Peyer's patch (tissue), 4 donors: ENCODE data around the gene GYS1. TPM values are rescaled to one million over a fixed set of nuclear protein-coding genes. Genes with fewer than 3 reads are reported as not detected.

Experiments
- DNase-seq, 3 donors: peaks; one replicate each; pipeline ENCODE4 v3.0.0-alpha.2; 2017 to 2019
- H3K27ac ChIP-seq, 4 donors: fragments of 200-600 bp; sonication (generic); one replicate each; pipeline ENCODE4 v1.5.1; 2016 to 2019
- H3K27me3 ChIP-seq, 2 donors: fragments of 200-600 bp; sonication (generic); one replicate each; pipeline ENCODE4 v1.5.1; 2019
- H3K36me3 ChIP-seq, 3 donors: fragments of 200-600 bp; sonication (generic); one replicate each; pipeline ENCODE4 v1.5.1; 2016 to 2019
- H3K4me1 ChIP-seq, 4 donors: fragments of 200-600 bp; sonication (generic); one replicate each; pipeline ENCODE4 v1.5.1; 2016 to 2019
- H3K4me3 ChIP-seq, 4 donors: fragments of 200-600 bp; sonication (generic); 1 replicate in 3 of 4; 2 replicates in 1 of 4; pipeline ENCODE4 v1.5.1; 2016 to 2019; ENCODE audit warnings: mild to moderate bottlenecking in 1 of 4
- H3K9me3 ChIP-seq, 4 donors: fragments of 200-600 bp; sonication (generic); one replicate each; pipeline ENCODE4 v1.5.1; 2016 to 2019; ENCODE audit warnings: mild to moderate bottlenecking in 1 of 4
- CTCF ChIP-seq, 6 experiments: fragments of 450-650 bp in 4 of 6; fragments of 200-600 bp in 2 of 6; sonication (generic) in 1 of 6; IDR thresholded peaks; one replicate each; pipeline ENCODE4 v1.5.1; 2017 to 2019; ENCODE audit warnings: antibody characterized with exemption in 6 of 6, mild to moderate bottlenecking in 3 of 6, moderate library complexity in 1 of 6
- POLR2A ChIP-seq, 2 donors: fragments of 450-650 bp; IDR thresholded peaks; one replicate each; pipeline ENCODE4 v1.5.1; 2017; ENCODE audit warnings: antibody characterized with exemption in 2 of 2, mild to moderate bottlenecking in 2 of 2, moderate library complexity in 2 of 2
- total RNA-seq, 4 donors: library from RNA; depleted of rRNA; stranded (reverse); fragments of >200 nt; gene quantifications; one replicate each; pipeline ENCODE4 v1.1.0, GENCODE V29; 2016

The GYS1 gene
- total RNA-seq, 4 donors from 2014 or later: 24.8 to 61.8 (median 44.0) TPM

- Histone ChIP-seq H3K9me3 (no peaks in the 10 kb centered on the region), H3K27me3 (no peaks in the 10 kb centered on the region), H3K4me3 (no peak overlapping the region), H3K27ac (no peak overlapping the region), H3K4me1 (peaks cover 0 to 10% (median 0%) of the 10 kb centered on the region in 4 donors), H3K36me3 (peaks cover 0 to 56% (median 0%) of the 10 kb centered on the region in 3 donors)
- DNase-seq: no peak
- no peak for TF ChIP-seq POLR2A (IDR thresholded peaks at IDR 0.05)
Measured at GRCh38 chr19:48986211-48986610, 6.9 kb downstream of the GYS1 start.

GRCh38 chr19:48985711-48986110 is 7.4 kb downstream of the GYS1 start:
- no peaks in the 10 kb centered on the region for H3K9me3 ChIP-seq
- peaks cover 0 to 57% (median 0%) of the 10 kb centered on the region in 3 donors for H3K36me3 ChIP-seq
- no peak for DNase-seq
- TF ChIP-seq CTCF (IDR thresholded peaks at IDR 0.05) (no peak), POLR2A (IDR thresholded peaks at IDR 0.05) (no peak)
- H3K27ac ChIP-seq: no peak overlapping the region
- H3K4me3 ChIP-seq: no peak overlapping the region
- H3K4me1 ChIP-seq: peaks cover 0 to 5% (median 0%) of the 10 kb centered on the region in 4 donors
- H3K27me3 ChIP-seq: no peaks in the 10 kb centered on the region

- H3K4me1 ChIP-seq: no peaks in the 10 kb centered on the region
- H3K4me3 ChIP-seq: no peak overlapping the region
- H3K27ac ChIP-seq: no peak overlapping the region
- DNase-seq: no peak
- no peak for TF ChIP-seq POLR2A (IDR thresholded peaks at IDR 0.05)
- no peak for TF ChIP-seq CTCF (IDR thresholded peaks at IDR 0.05)
- H3K9me3 ChIP-seq: no peaks in the 10 kb centered on the region
- H3K36me3 ChIP-seq: peaks cover 0 to 54% (median 0%) of the 10 kb centered on the region in 3 donors
- H3K27me3 ChIP-seq: no peaks in the 10 kb centered on the region
Measured at GRCh38 chr19:48982280-48982679, 10.8 kb downstream of the GYS1 start.

GRCh38 chr19:48977061-48977460 is 16.0 kb downstream of the GYS1 start:
- Histone ChIP-seq H3K9me3 (no peaks in the 10 kb centered on the region), H3K27ac (no peak overlapping the region), H3K27me3 (no peaks in the 10 kb centered on the region), H3K4me3 (no peak overlapping the region), H3K4me1 (no peaks in the 10 kb centered on the region), H3K36me3 (peaks cover 0 to 63% (median 0%) of the 10 kb centered on the region in 3 donors)
- TF ChIP-seq CTCF (IDR thresholded peaks at IDR 0.05): no peak
- TF ChIP-seq POLR2A (IDR thresholded peaks at IDR 0.05): no peak
- no peak for DNase-seq

GRCh38 chr19:48975947-48976847 is 16.9 kb downstream of the GYS1 start:
- no peaks in the 10 kb centered on the region for H3K27me3 ChIP-seq
- H3K27ac ChIP-seq: no peak overlapping the region
- H3K9me3 ChIP-seq: no peaks in the 10 kb centered on the region
- no peak for TF ChIP-seq POLR2A (IDR thresholded peaks at IDR 0.05)
- peak in 1 of 6 experiments; percentile 5 for TF ChIP-seq CTCF (IDR thresholded peaks at IDR 0.05)
- peaks cover 0 to under 1% (median 0%) of the 10 kb centered on the region in 4 donors for H3K4me1 ChIP-seq
- DNase-seq: no peak
- peaks cover 0 to 64% (median 0%) of the 10 kb centered on the region in 3 donors for H3K36me3 ChIP-seq
- H3K4me3 ChIP-seq: no peak overlapping the region

- Histone ChIP-seq H3K27ac (no peak overlapping the region), H3K27me3 (no peaks in the 10 kb centered on the region), H3K4me3 (no peak overlapping the region), H3K36me3 (peaks cover 0 to 77% (median 0%) of the 10 kb centered on the region in 3 donors), H3K9me3 (no peaks in the 10 kb centered on the region), H3K4me1 (peaks cover 0 to 18% (median 16%) of the 10 kb centered on the region in 4 donors)
- peak; percentile 83 to 94 (median 86) for DNase-seq
- TF ChIP-seq CTCF (IDR thresholded peaks at IDR 0.05) (peak; percentile 78 to 93 (median 87)), POLR2A (IDR thresholded peaks at IDR 0.05) (no peak)
Measured at GRCh38 chr19:48970923-48971395, 22.1 kb downstream of the GYS1 start.
